SK-N-SH (cell line): ENCODE results near the gene ANKDD1A. TPM values are rescaled to one million over a fixed set of nuclear protein-coding genes. Genes with fewer than 3 reads are reported as not detected.

Experiments
- CTCF ChIA-PET: fragments of 300-600, 350-600 bp; formaldehyde crosslinking; extraction: SDS; loops from one replicate; lab custom pipeline; 2021; lab: Yijun Ruan, JAX
- POLR2A ChIA-PET: fragments of 350-600 bp; sonication (Branson Sonifier 250); formaldehyde crosslinking; extraction: SDS; loops from one replicate; lab custom pipeline; 2020; ENCODE audit warnings: antibody characterized with exemption, inconsistent platforms; lab: Yijun Ruan, JAX
- DNase-seq: peaks from one replicate; pipeline ENCODE4 v3.0.0; 2012
- H2AFZ ChIP-seq: fragments of 200-600 bp; sonication (generic); 2 replicates; pipeline ENCODE4 v1.8.1; 2016; ENCODE audit warnings: antibody characterized with exemption, mild to moderate bottlenecking, low read depth
- H3F3A ChIP-seq: fragments of 200-600 bp; sonication (generic); replicated peaks from 2 replicates; pipeline ENCODE3; 2016; ENCODE audit warnings: antibody characterized with exemption, mild to moderate bottlenecking; ENCODE audit not compliant: insufficient read depth
- H3K27ac ChIP-seq, 2 experiments: fragments of 200-500 bp in 1 of 2; fragments of 200-600 bp in 1 of 2; sonication (Bioruptor generic) in 1 of 2; sonication (generic), shearing (Covaris generic) in 1 of 2; 2 replicates each; pipeline versions ENCODE4 v1.5.1 to v1.6.1; 2014 to 2016; ENCODE audit warnings: low read depth in 2 of 2, inconsistent platforms in 1 of 2, low read length in 1 of 2, mild to moderate bottlenecking in 1 of 2, mixed read lengths in 1 of 2
- H3K27me3 ChIP-seq: fragments of 200-600 bp; sonication (generic), shearing (Covaris generic); 2 replicates; pipeline ENCODE4 v1.6.1; 2016; ENCODE audit warnings: mixed run types; ENCODE audit not compliant: insufficient read depth
- H3K36me3 ChIP-seq, 2 experiments: fragments of 200-500 bp in 1 of 2; fragments of 200-600 bp in 1 of 2; sonication (Bioruptor generic) in 1 of 2; sonication (generic) in 1 of 2; replicated peaks in 1 of 2; 2 replicates each; pipeline versions ENCODE3 to v1.5.1; 2014 to 2016; ENCODE audit warnings: low read length in 1 of 2, mild to moderate bottlenecking in 1 of 2; ENCODE audit not compliant: insufficient read depth in 2 of 2, control insufficient read depth in 1 of 2
- H3K4me1 ChIP-seq, 2 experiments: fragments of 200-500 bp in 1 of 2; fragments of 200-600 bp in 1 of 2; sonication (Bioruptor generic) in 1 of 2; sonication (generic), shearing (Covaris generic) in 1 of 2; 2 replicates each; pipeline versions ENCODE4 v1.5.1 to v1.6.1; 2014 to 2016; ENCODE audit warnings: low read depth in 1 of 2, low read length in 1 of 2, mixed run types in 1 of 2; ENCODE audit not compliant: insufficient read depth in 2 of 2, control insufficient read depth in 1 of 2
- H3K4me2 ChIP-seq: fragments of 200-600 bp; sonication (generic), shearing (Covaris generic); 2 replicates; pipeline ENCODE4 v1.6.1; 2017; ENCODE audit warnings: mixed run types
- H3K4me3 ChIP-seq, 2 experiments: fragments of 200-500 bp in 1 of 2; fragments of 200-600 bp in 1 of 2; sonication (Bioruptor generic) in 1 of 2; sonication (generic), shearing (Covaris generic) in 1 of 2; 2 replicates each; pipeline versions ENCODE4 v1.5.1 to v1.8.1; 2014 to 2016; ENCODE audit warnings: low read depth in 2 of 2, inconsistent platforms in 1 of 2, low read length in 1 of 2, mild to moderate bottlenecking in 1 of 2, mixed read lengths in 1 of 2, moderate library complexity in 1 of 2
- H3K79me2 ChIP-seq: fragments of 200-600 bp; sonication (generic); 2 replicates; pipeline ENCODE4 v1.8.1; 2017; ENCODE audit warnings: mild to moderate bottlenecking; ENCODE audit not compliant: insufficient read depth
- H3K9ac ChIP-seq: fragments of 200-600 bp; sonication (generic); 2 replicates; pipeline ENCODE4 v1.6.1; 2017; ENCODE audit warnings: mixed run types
- H3K9me2 ChIP-seq: fragments of 200-600 bp; sonication (generic); 2 replicates; pipeline ENCODE4 v1.6.1; 2017; ENCODE audit warnings: mixed run types
- H3K9me3 ChIP-seq: fragments of 200-600 bp; sonication (generic); 2 replicates; pipeline ENCODE4 v1.6.1; 2017; ENCODE audit warnings: mixed run types, mild to moderate bottlenecking, moderate library complexity
- H4K20me1 ChIP-seq: fragments of 200-600 bp; sonication (generic); 2 replicates; pipeline ENCODE4 v1.6.1; 2017; ENCODE audit warnings: mild to moderate bottlenecking, mixed run types; ENCODE audit not compliant: insufficient read depth
- FOXJ3 ChIP-seq: sonication (generic); formaldehyde crosslinking; IDR thresholded peaks from 2 replicates; pipeline ENCODE4 v1.5.1; 2020; ENCODE audit warnings: mild to moderate bottlenecking, missing genetic modification reagents
- GATA2 ChIP-seq: sonication (generic); formaldehyde crosslinking; IDR thresholded peaks from 2 replicates; pipeline ENCODE4 v1.5.0; 2020; ENCODE audit warnings: mild to moderate bottlenecking, missing genetic modification reagents
- NFIC ChIP-seq: IDR thresholded peaks from 2 replicates; pipeline ENCODE4 v1.4.0; 2012; ENCODE audit warnings: borderline replicate concordance
- RXRA ChIP-seq: IDR thresholded peaks from 2 replicates; pipeline ENCODE4 v1.4.0; 2012; ENCODE audit warnings: low read depth, mild to moderate bottlenecking, borderline replicate concordance
- SMC3 ChIP-seq: IDR thresholded peaks from 2 replicates; pipeline ENCODE4 v1.6.1; 2012; ENCODE audit warnings: low read depth, low read length, improper control_type of control experiment
- WGBS: methylation state at CpG from one replicate; pipeline ENCODE4 v1.1.6; 2017; ENCODE audit warnings: low lambda C conversion rate; 5-methylcytosine and 5-hydroxymethylcytosine counted together
- polyA plus RNA-seq, 3 experiments: library from polyadenylated mRNA; depleted of rRNA; stranded (reverse); fragments of >200 nt; gene quantifications; 2 replicates each; pipeline ENCODE4 v1.2.3, GENCODE V29; 2012
- TF ChIP-seq, protein P1 (sequence below): IDR thresholded peaks from 2 replicates; pipeline ENCODE4 v1.6.1; 2012; ENCODE audit warnings: mild to moderate bottlenecking, low read depth, low read length, moderate library complexity
- TF ChIP-seq, protein P2 (sequence below): IDR thresholded peaks from 2 replicates; pipeline ENCODE4 v1.4.0; 2012; ENCODE audit warnings: low read depth, borderline replicate concordance
- TF ChIP-seq, protein P3 (sequence below): fragments of 150-350 bp; IDR thresholded peaks from 2 replicates; pipeline ENCODE4 v1.6.1; 2017; ENCODE audit warnings: antibody characterized with exemption, low read length, low read depth, borderline replicate concordance

The ANKDD1A gene
- polyA plus RNA-seq, 1 of the 3 experiments (the other 2 are of a cell fraction) = 8.6 TPM

DNA sequence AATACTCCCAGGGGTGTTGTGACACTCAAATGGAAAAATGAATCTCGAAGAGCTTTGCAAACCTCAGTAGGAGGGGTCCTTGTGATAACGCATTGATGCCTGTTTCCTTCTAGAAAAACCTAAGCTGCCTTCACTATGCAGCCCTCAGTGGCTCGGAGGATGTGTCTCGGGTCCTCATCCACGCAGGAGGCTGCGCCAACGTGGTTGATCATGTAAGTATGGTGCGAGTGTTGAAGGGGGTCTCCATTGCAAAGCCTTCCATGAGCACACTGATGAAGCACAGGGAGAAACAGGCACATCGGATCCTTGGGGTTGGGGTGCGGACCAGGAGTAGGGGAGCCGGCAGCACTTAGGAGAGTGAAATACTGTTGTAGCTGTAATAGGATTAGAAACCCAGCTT lies 22.3 kb downstream of the ANKDD1A start:
- H3K4me2 ChIP-seq = no peak overlapping the region
- H3K9ac ChIP-seq = no peak overlapping the region
- H3K79me2 ChIP-seq = no peaks in the 10 kb centered on the region
- H3K4me3 ChIP-seq = no peak overlapping the region
- ChIA-PET CTCF (no interaction called here), POLR2A (no interaction called here)
- no peaks in the 10 kb centered on the region for H3K9me2 ChIP-seq
- H4K20me1 ChIP-seq = no peaks in the 10 kb centered on the region
- H3K4me1 ChIP-seq = peaks cover 0 to 6% of the 10 kb centered on the region in 2 experiments; a peak in 1 of 4 replicates
- H2AFZ ChIP-seq = no peak overlapping the region
- H3F3A ChIP-seq = peaks cover 3% of the 10 kb centered on the region
- no peaks in the 10 kb centered on the region for H3K36me3 ChIP-seq
- WGBS = 95% methylated on average over 11 of the region's 11 CpGs
- no peaks in the 10 kb centered on the region for H3K27me3 ChIP-seq
- H3K9me3 ChIP-seq = no peaks in the 10 kb centered on the region
- TF ChIP-seq NFIC (no peak), SMC3 (no peak)
- TF ChIP-seq, protein P1, sequence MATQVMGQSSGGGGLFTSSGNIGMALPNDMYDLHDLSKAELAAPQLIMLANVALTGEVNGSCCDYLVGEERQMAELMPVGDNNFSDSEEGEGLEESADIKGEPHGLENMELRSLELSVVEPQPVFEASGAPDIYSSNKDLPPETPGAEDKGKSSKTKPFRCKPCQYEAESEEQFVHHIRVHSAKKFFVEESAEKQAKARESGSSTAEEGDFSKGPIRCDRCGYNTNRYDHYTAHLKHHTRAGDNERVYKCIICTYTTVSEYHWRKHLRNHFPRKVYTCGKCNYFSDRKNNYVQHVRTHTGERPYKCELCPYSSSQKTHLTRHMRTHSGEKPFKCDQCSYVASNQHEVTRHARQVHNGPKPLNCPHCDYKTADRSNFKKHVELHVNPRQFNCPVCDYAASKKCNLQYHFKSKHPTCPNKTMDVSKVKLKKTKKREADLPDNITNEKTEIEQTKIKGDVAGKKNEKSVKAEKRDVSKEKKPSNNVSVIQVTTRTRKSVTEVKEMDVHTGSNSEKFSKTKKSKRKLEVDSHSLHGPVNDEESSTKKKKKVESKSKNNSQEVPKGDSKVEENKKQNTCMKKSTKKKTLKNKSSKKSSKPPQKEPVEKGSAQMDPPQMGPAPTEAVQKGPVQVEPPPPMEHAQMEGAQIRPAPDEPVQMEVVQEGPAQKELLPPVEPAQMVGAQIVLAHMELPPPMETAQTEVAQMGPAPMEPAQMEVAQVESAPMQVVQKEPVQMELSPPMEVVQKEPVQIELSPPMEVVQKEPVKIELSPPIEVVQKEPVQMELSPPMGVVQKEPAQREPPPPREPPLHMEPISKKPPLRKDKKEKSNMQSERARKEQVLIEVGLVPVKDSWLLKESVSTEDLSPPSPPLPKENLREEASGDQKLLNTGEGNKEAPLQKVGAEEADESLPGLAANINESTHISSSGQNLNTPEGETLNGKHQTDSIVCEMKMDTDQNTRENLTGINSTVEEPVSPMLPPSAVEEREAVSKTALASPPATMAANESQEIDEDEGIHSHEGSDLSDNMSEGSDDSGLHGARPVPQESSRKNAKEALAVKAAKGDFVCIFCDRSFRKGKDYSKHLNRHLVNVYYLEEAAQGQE = no peak
- TF ChIP-seq, protein P2, sequence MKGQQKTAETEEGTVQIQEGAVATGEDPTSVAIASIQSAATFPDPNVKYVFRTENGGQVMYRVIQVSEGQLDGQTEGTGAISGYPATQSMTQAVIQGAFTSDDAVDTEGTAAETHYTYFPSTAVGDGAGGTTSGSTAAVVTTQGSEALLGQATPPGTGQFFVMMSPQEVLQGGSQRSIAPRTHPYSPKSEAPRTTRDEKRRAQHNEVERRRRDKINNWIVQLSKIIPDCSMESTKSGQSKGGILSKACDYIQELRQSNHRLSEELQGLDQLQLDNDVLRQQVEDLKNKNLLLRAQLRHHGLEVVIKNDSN = no peak
- H3K27ac ChIP-seq = no peak overlapping the region
- DNase-seq = no peak

DNA sequence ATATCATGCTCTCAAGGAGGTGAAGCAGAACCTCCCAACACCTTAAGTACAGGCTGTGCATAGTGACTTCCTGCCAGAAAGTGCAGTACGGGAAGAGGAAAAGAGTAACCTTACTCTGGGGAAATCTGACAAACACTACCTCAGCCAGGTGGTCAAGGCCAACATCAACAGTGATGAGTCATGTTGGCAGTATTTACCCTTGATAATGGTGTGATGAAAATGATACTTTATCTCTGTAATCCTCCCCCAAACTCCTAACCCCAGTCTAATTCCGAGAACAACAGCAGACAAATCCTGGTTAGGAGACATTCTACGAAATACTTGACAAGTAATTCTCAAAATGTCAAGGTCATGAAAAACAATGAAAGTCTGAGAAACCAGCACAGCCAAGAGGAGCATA lies 26.5 kb downstream of the ANKDD1A start:
- no peak for DNase-seq

DNA sequence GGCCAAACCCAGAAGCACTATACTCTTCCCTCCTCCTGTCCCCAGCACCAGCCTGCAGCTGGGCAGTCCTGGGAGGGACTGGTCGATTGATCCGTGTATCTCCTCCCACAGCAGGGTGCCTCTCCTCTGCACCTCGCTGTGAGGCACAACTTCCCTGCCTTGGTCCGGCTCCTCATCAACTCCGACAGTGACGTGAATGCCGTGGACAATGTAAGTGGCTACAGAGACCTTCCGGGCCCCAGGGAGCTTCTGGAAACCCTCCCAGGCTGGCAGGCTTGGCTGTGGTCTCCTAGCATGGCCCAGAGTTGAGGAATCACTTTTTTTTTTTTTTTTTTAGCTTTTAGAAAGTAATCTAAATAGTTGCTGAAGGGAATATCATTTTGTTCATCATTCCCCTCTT lies 30.7 kb downstream of the ANKDD1A start:
- TF ChIP-seq, protein P3, sequence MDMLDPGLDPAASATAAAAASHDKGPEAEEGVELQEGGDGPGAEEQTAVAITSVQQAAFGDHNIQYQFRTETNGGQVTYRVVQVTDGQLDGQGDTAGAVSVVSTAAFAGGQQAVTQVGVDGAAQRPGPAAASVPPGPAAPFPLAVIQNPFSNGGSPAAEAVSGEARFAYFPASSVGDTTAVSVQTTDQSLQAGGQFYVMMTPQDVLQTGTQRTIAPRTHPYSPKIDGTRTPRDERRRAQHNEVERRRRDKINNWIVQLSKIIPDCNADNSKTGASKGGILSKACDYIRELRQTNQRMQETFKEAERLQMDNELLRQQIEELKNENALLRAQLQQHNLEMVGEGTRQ = no peak
- TF ChIP-seq FOXJ3 (CRISPR knock-in tag) (no peak), RXRA (no peak)
- H3K4me3 ChIP-seq = no peak overlapping the region
- H3K4me2 ChIP-seq = no peak overlapping the region
- 81% methylated on average over 8 of the region's 8 CpGs for WGBS
- H3K9me2 ChIP-seq = no peaks in the 10 kb centered on the region
- ChIA-PET CTCF (no interaction called here), POLR2A (no interaction called here)
- H3K9me3 ChIP-seq = no peaks in the 10 kb centered on the region
- H3K9ac ChIP-seq = no peak overlapping the region
- no peak for DNase-seq
- H3F3A ChIP-seq = peaks cover 3% of the 10 kb centered on the region
- no peak overlapping the region for H3K27ac ChIP-seq
- H3K4me1 ChIP-seq = no peaks in the 10 kb centered on the region
- no peaks in the 10 kb centered on the region for H3K79me2 ChIP-seq
- no peaks in the 10 kb centered on the region for H3K27me3 ChIP-seq
- H4K20me1 ChIP-seq = no peaks in the 10 kb centered on the region
- H3K36me3 ChIP-seq = no peaks in the 10 kb centered on the region
- no peak overlapping the region for H2AFZ ChIP-seq

More for the DNA sequence above, 26.5 kb downstream of the ANKDD1A start:
- no peaks in the 10 kb centered on the region for H3K9me3 ChIP-seq
- ChIA-PET CTCF (no interaction called here), POLR2A (no interaction called here)
- H3K9ac ChIP-seq = no peak overlapping the region
- no peak overlapping the region for H3K27ac ChIP-seq
- no peaks in the 10 kb centered on the region for H3K4me1 ChIP-seq
- H3K27me3 ChIP-seq = no peaks in the 10 kb centered on the region
- H4K20me1 ChIP-seq = no peaks in the 10 kb centered on the region
- no peak overlapping the region for H3K4me2 ChIP-seq
- H3K36me3 ChIP-seq = no peaks in the 10 kb centered on the region
- H3K9me2 ChIP-seq = no peaks in the 10 kb centered on the region
- H2AFZ ChIP-seq = no peak overlapping the region
- no peak overlapping the region for H3K4me3 ChIP-seq
- 73% methylated on average over 3 of the region's 3 CpGs for WGBS
- TF ChIP-seq GATA2 = no peak
- H3K79me2 ChIP-seq = no peaks in the 10 kb centered on the region
- peaks cover 3% of the 10 kb centered on the region for H3F3A ChIP-seq
